Spleen (tissue), 11 donors: ENCODE results near the gene SPINK2. TPM values are rescaled to one million over a fixed set of nuclear protein-coding genes. Genes with fewer than 3 reads are reported as not detected.

ENCODE experiments used
- DNase-seq: peaks from one replicate; pipeline ENCODE4 v3.0.0-alpha.2; 2020
- H3K27ac ChIP-seq, 8 donors: fragments of 200-600 bp; sonication (generic) in 7 of 8; 1 replicate in 4 of 8; 2 replicates in 4 of 8; pipeline versions ENCODE4 v1.5.0 to v1.8.0; 2016 to 2021; ENCODE audit warnings: inconsistent platforms in 4 of 8, mild to moderate bottlenecking in 4 of 8, moderate library complexity in 1 of 8
- H3K27me3 ChIP-seq, 7 donors: fragments of 200-600 bp; sonication (generic) in 6 of 7; replicated peaks in 1 of 7; 1 replicate in 4 of 7; 2 replicates in 3 of 7; pipeline versions ENCODE4 v1.5.0 to v1.8.0; 2016 to 2021; ENCODE audit warnings: inconsistent platforms in 3 of 7, mild to moderate bottlenecking in 1 of 7
- H3K36me3 ChIP-seq, 6 donors: fragments of 200-600 bp; sonication (generic) in 5 of 6; 1 replicate in 4 of 6; 2 replicates in 2 of 6; pipeline versions ENCODE4 v1.5.0 to v1.8.0; 2016 to 2021; ENCODE audit warnings: inconsistent platforms in 2 of 6
- H3K4me1 ChIP-seq, 6 donors: fragments of 200-600 bp; sonication (generic) in 5 of 6; 1 replicate in 3 of 6; 2 replicates in 3 of 6; pipeline versions ENCODE4 v1.5.0 to v1.8.0; 2016 to 2021; ENCODE audit warnings: inconsistent platforms in 3 of 6
- H3K4me3 ChIP-seq, 8 donors: fragments of 200-600 bp; sonication (generic) in 7 of 8; 1 replicate in 4 of 8; 2 replicates in 4 of 8; pipeline versions ENCODE4 v1.5.0 to v1.8.0; 2016 to 2021; ENCODE audit warnings: inconsistent platforms in 4 of 8, mild to moderate bottlenecking in 4 of 8, moderate library complexity in 2 of 8
- H3K9me3 ChIP-seq, 8 donors: fragments of 200-600 bp; sonication (generic) in 7 of 8; 1 replicate in 4 of 8; 2 replicates in 4 of 8; pipeline versions ENCODE4 v1.5.0 to v1.8.0; 2016 to 2021; ENCODE audit warnings: inconsistent platforms in 4 of 8
- POLR2A ChIP-seq, 3 donors: fragments of 450-650 bp; IDR thresholded peaks; one replicate each; pipeline ENCODE4 v1.5.1; 2017; ENCODE audit warnings: antibody characterized with exemption in 3 of 3, mild to moderate bottlenecking in 1 of 3
- POLR2AphosphoS5 ChIP-seq, 3 donors: sonication (generic); formaldehyde crosslinking; IDR thresholded peaks; one replicate each; pipeline ENCODE4 v1.5.1; 2017; ENCODE audit warnings: antibody characterized with exemption in 3 of 3
- WGBS, 5 donors: extraction: QIAGEN DNeasy Blood & Tissue Kit in 3 of 5; methylation state at CpG; one replicate each; pipeline versions ENCODE4 v1.1.5 to v1.1.7; 2013 to 2018; 5-methylcytosine and 5-hydroxymethylcytosine counted together
- intact Hi-C: fragments of 100-400 bp; cut with DNase I; formaldehyde crosslinking; loops from one replicate; pipeline ENCODE4 v1.15.0; 2023; ENCODE audit warnings: low total_unique reads
- polyA plus RNA-seq, 3 donors: library from polyadenylated mRNA; stranded (reverse); fragments of 200-250 nt; gene quantifications; one replicate each; pipeline ENCODE4 v1.2.1, GENCODE V29; 2013
- total RNA-seq, 7 donors: library from RNA; depleted of rRNA in 3 of 7; stranded (reverse); fragments of >200 nt in 3 of 7; fragmentation: NEBNext Ultra II Directional in 4 of 7; extraction: Animal tissue kit (Norgen Biotek cat#: 25700) in 4 of 7; gene quantifications; one replicate each; pipeline versions ENCODE4 v1.1.0 to v1.2.1, GENCODE V29; 2016 to 2021
- TF ChIP-seq, protein P1 (sequence below), 11 experiments: fragments of 200-600 bp in 7 of 11; fragments of 450-650 bp in 4 of 11; sonication (generic) in 4 of 11; IDR thresholded peaks in 8 of 11; conservative IDR thresholded peaks in 3 of 11; 1 replicate in 7 of 11; 2 replicates in 4 of 11; pipeline versions ENCODE4 v1.4.0 to v1.8.0; 2016 to 2021; ENCODE audit warnings: antibody characterized with exemption in 11 of 11, inconsistent platforms in 4 of 11, mild to moderate bottlenecking in 1 of 11
- donor health status: healthy with polysubstance abuse.
- donor health status: DM: no; HTN: no; CAD: no; lungs with moderate emphysema.
- donor health status: DM: no; HTN: no; CAD: no.
- donor health status: Bipolar disorder and iron deficiency.
- donor health status: healthy.
- donor health status: DM: no; HTN: no; CAD: no.
- donor health status: DM: yes; HTN: yes; CAD: no.

The SPINK2 gene
- total and polyA plus RNA-seq, 10 donors = 0.88 to 8.2 (median 1.5) TPM; not detected in 2

GRCh38 chr4:56799824-56800756 lies 21.4 kb downstream of the SPINK2 start:
- peaks cover 0 to 26% (median 11%) of the 10 kb centered on the region in 6 donors for H3K4me1 ChIP-seq
- WGBS, 5 donors = 3 to 6% (median 4%) methylated on average over 19 of the region's 19 CpGs
- H3K27me3 ChIP-seq = no peaks in the 10 kb centered on the region
- no peaks in the 10 kb centered on the region for H3K9me3 ChIP-seq
- TF ChIP-seq POLR2AphosphoS5 (IDR thresholded peaks at IDR 0.05) (peak in 2 of 3 donors; percentile 51 to 55), POLR2A (IDR thresholded peaks at IDR 0.05) (peak in 1 of 3 donors; percentile 15)
- TF ChIP-seq, protein P1, sequence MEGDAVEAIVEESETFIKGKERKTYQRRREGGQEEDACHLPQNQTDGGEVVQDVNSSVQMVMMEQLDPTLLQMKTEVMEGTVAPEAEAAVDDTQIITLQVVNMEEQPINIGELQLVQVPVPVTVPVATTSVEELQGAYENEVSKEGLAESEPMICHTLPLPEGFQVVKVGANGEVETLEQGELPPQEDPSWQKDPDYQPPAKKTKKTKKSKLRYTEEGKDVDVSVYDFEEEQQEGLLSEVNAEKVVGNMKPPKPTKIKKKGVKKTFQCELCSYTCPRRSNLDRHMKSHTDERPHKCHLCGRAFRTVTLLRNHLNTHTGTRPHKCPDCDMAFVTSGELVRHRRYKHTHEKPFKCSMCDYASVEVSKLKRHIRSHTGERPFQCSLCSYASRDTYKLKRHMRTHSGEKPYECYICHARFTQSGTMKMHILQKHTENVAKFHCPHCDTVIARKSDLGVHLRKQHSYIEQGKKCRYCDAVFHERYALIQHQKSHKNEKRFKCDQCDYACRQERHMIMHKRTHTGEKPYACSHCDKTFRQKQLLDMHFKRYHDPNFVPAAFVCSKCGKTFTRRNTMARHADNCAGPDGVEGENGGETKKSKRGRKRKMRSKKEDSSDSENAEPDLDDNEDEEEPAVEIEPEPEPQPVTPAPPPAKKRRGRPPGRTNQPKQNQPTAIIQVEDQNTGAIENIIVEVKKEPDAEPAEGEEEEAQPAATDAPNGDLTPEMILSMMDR (IDR thresholded peaks at IDR 0.05 in 8 of 11, conservative IDR thresholded peaks at IDR 0.05 in 3 of 11) = peak; percentile 69 to 89 (median 82)
- intact Hi-C loops = loop anchor here (10.0 kb wide), 2 partner anchors 225 to 255 kb away; no protein-coding TSS in a partner anchor
- peak overlapping the region; percentile 10 to 87 (median 82) for H3K27ac ChIP-seq
- H3K4me3 ChIP-seq = peak overlapping the region; percentile 41 to 74 (median 54)
- peak; percentile 93 for DNase-seq
- H3K36me3 ChIP-seq = no peaks in the 10 kb centered on the region

- Histone ChIP-seq H3K27me3 (no peaks in the 10 kb centered on the region), H3K4me1 (peaks cover 0 to 26% (median 11%) of the 10 kb centered on the region in 6 donors), H3K4me3 (peak overlapping the region in 6 of 8 donors; percentile 48 to 74 (median 58)), H3K27ac (peak overlapping the region; percentile 10 to 87 (median 82)), H3K36me3 (no peaks in the 10 kb centered on the region), H3K9me3 (no peaks in the 10 kb centered on the region)
- TF ChIP-seq POLR2A (IDR thresholded peaks at IDR 0.05) = no peak
- 63 to 77% (median 71%) methylated on average over 11 of the region's 11 CpGs for WGBS, 5 donors
- DNase-seq = no peak
- intact Hi-C loops = no loop called here
Measured at GRCh38 chr4:56799161-56799759, 22.2 kb downstream of the SPINK2 start.

DNA sequence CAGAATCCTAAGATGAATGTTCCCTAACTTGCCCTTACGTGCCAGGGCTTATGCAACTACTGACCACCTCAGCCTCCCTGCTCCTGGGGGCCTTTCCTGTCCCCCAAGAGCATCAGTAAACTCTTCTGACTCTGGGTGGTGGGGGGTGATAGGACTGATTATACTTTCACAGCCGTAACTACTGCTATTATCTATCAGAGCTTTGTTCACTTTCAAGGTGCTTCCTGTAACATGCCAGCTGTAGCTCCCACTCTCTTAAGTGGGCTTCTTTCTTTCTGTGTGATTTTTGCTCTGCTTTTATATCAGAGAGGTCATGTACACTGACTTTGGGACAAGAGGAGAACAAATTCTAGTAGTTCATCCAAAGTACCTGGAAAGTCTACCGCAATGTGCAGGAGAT lies 25.3 kb downstream of the SPINK2 start:
- Histone ChIP-seq H3K27me3 (no peaks in the 10 kb centered on the region), H3K36me3 (no peaks in the 10 kb centered on the region), H3K9me3 (no peaks in the 10 kb centered on the region), H3K4me3 (no peak overlapping the region), H3K4me1 (peaks cover 0 to 16% (median 10%) of the 10 kb centered on the region in 6 donors), H3K27ac (no peak overlapping the region)
- intact Hi-C loops = no loop called here
- no peak for DNase-seq
- WGBS, 5 donors = 49 to 77% (median 60%) methylated on average over 3 of the region's 3 CpGs
- TF ChIP-seq, protein P1 (IDR thresholded peaks at IDR 0.05 in 8 of 11, conservative IDR thresholded peaks at IDR 0.05 in 3 of 11) = no peak
- TF ChIP-seq POLR2A (IDR thresholded peaks at IDR 0.05) (no peak), POLR2AphosphoS5 (IDR thresholded peaks at IDR 0.05) (no peak)

DNA sequence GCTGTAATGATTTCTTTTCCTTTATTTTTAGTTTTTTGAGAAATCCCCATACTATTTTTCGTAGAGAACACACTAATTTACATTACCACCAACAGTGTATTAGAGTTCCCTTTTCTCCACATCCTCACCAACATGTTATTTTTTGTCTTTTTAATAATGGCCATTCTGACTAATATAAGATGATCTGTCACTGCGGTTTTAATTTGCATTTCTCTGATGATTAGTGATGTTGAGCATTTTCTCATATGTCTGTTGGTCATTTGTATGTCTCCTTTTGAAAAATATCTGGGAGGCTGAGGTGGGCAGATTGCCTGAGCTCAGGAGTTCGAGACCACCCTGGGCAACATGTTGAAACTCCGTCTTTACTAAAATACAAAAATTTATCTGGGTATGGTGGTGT lies 30.2 kb downstream of the SPINK2 start:
- H3K4me3 ChIP-seq = no peak overlapping the region

More for the DNA sequence above, 30.2 kb downstream of the SPINK2 start:
- Histone ChIP-seq H3K27me3 (no peaks in the 10 kb centered on the region), H3K9me3 (peaks cover 0 to 8% (median 0%) of the 10 kb centered on the region in 8 donors), H3K4me1 (peaks cover 0 to 10% (median 0%) of the 10 kb centered on the region in 6 donors), H3K27ac (no peak overlapping the region), H3K36me3 (no peaks in the 10 kb centered on the region)
- 69 to 83% (median 81%) methylated on average over 4 of the region's 4 CpGs for WGBS, 5 donors
- intact Hi-C loops = no loop called here
- TF ChIP-seq POLR2AphosphoS5 (IDR thresholded peaks at IDR 0.05) (no peak), POLR2A (IDR thresholded peaks at IDR 0.05) (no peak)
- TF ChIP-seq, protein P1 (IDR thresholded peaks at IDR 0.05 in 8 of 11, conservative IDR thresholded peaks at IDR 0.05 in 3 of 11) = no peak
- DNase-seq = no peak
